HCT116 (cell line): ENCODE results near the gene SPSB4. TPM values are rescaled to one million over a fixed set of nuclear protein-coding genes. Genes with fewer than 3 reads are reported as not detected.

Experiments
- ATAC-seq: fragments of 200-7000 bp; cut with Tn5 transposase; 2 replicates; pipeline ENCODE4 v1.9.1; 2020; ENCODE audit warnings: mild to moderate bottlenecking, moderate library complexity
- BruUV-seq: library from RNA; stranded (reverse); fragments of 400-500 nt; replicated peaks from 2 replicates; lab custom pipeline; 2021; lab: Mats Ljungman, UMichigan
- CTCF ChIA-PET: fragments of 300-600 bp; sonication (Branson Sonifier 250); formaldehyde crosslinking; loops from one replicate; lab custom pipeline; 2021; ENCODE audit warnings: antibody characterized with exemption; lab: Charles Lee
- POLR2A ChIA-PET: fragments of 300-600, 350-600 bp; sonication (Branson Sonifier 250); formaldehyde crosslinking; loops from one replicate; lab custom pipeline; 2021; ENCODE audit warnings: antibody characterized with exemption; lab: Charles Lee
- RAD21 ChIA-PET, 2 experiments: fragments of 300-600 bp; sonication (Branson Sonifier 250); formaldehyde crosslinking; loops; one replicate each; lab custom pipeline; 2023; ENCODE audit warnings: low total read pairs in 2 of 2; ENCODE audit not compliant: uncharacterized antibody in 2 of 2, unreplicated experiment in 2 of 2, low non-redundant PET in 1 of 2; lab: Charles Lee
- DNase-seq: peaks from one replicate; pipeline ENCODE4 v3.0.0-alpha.2; 2010; ENCODE audit warnings: low read depth, low spot score
- H2AFZ ChIP-seq: fragments of 200-600 bp; shearing (Covaris generic), sonication (generic); 2 replicates; pipeline ENCODE4 v1.6.1; 2017; ENCODE audit warnings: low read depth, mixed run types, mixed read lengths, antibody characterized with exemption, low read length; ENCODE audit not compliant: poor library complexity, severe bottlenecking
- H3K27ac ChIP-seq: 2 replicates; pipeline ENCODE4 v1.5.1; 2012; ENCODE audit warnings: low read depth, low read length
- H3K27me3 ChIP-seq: fragments of 200-600 bp; sonication (generic); 2 replicates; pipeline ENCODE4 v1.6.1; 2016; ENCODE audit warnings: mixed run types, low read length, mixed read lengths; ENCODE audit not compliant: insufficient read depth
- H3K36me3 ChIP-seq, 2 experiments: fragments of 200-500 bp in 1 of 2; fragments of 200-600 bp in 1 of 2; sonication (Bioruptor generic) in 1 of 2; sonication (generic) in 1 of 2; 2 replicates each; pipeline versions ENCODE4 v1.5.1 to v1.6.1; 2014 to 2016; ENCODE audit warnings: low read length in 2 of 2, inconsistent platforms in 1 of 2, mixed read lengths in 1 of 2, mixed run types in 1 of 2; ENCODE audit not compliant: insufficient read depth in 2 of 2, control insufficient read depth in 1 of 2
- H3K4me1 ChIP-seq, 2 experiments: fragments of 200-600 bp in 1 of 2; sonication (generic) in 1 of 2; 2 replicates each; pipeline versions ENCODE4 v1.5.1 to v1.6.1; 2012 to 2017; ENCODE audit warnings: low read length in 2 of 2, inconsistent platforms in 1 of 2, mild to moderate bottlenecking in 1 of 2, mixed read lengths in 1 of 2, mixed run types in 1 of 2, moderate library complexity in 1 of 2; ENCODE audit not compliant: insufficient read depth in 2 of 2, control insufficient read depth in 1 of 2
- H3K4me2 ChIP-seq: fragments of 200-600 bp; sonication (generic); 2 replicates; pipeline ENCODE4 v1.6.1; 2017; ENCODE audit warnings: mixed run types, low read length, mixed read lengths
- H3K4me3 ChIP-seq, 2 experiments: fragments of 200-600 bp in 1 of 2; sonication (generic) in 1 of 2; replicated peaks in 1 of 2; 2 replicates each; pipeline ENCODE4 v1.5.1; 2011 to 2016; ENCODE audit warnings: low read length in 2 of 2, control low read depth in 1 of 2, low read depth in 1 of 2, mild to moderate bottlenecking in 1 of 2, mixed read lengths in 1 of 2, mixed run types in 1 of 2
- H3K79me2 ChIP-seq: fragments of 200-600 bp; sonication (generic); 2 replicates; pipeline ENCODE4 v1.6.1; 2017; ENCODE audit warnings: mild to moderate bottlenecking, mixed run types, low read length, moderate library complexity, mixed read lengths; ENCODE audit not compliant: insufficient read depth
- H3K9ac ChIP-seq: fragments of 200-600 bp; sonication (generic); 2 replicates; pipeline ENCODE4 v1.6.1; 2016; ENCODE audit warnings: low read length, mixed read lengths
- H3K9me2 ChIP-seq: fragments of 200-600 bp; sonication (generic), shearing (Covaris generic); 2 replicates; pipeline ENCODE4 v1.6.1; 2017; ENCODE audit warnings: mixed run types, mild to moderate bottlenecking, moderate library complexity; ENCODE audit not compliant: insufficient read depth
- H3K9me3 ChIP-seq, 2 experiments: fragments of 200-500 bp in 1 of 2; fragments of 200-600 bp in 1 of 2; sonication (Bioruptor generic) in 1 of 2; sonication (generic) in 1 of 2; 2 replicates each; pipeline ENCODE4 v1.6.1; 2014 to 2017; ENCODE audit warnings: low read length in 2 of 2, mixed read lengths in 2 of 2, inconsistent platforms in 1 of 2, low read depth in 1 of 2, mild to moderate bottlenecking in 1 of 2, mixed run types in 1 of 2, moderate library complexity in 1 of 2; ENCODE audit not compliant: control insufficient read depth in 1 of 2, insufficient read depth in 1 of 2
- H4K20me1 ChIP-seq: fragments of 200-600 bp; sonication (generic), shearing (Covaris generic); 2 replicates; pipeline ENCODE4 v1.6.1; 2017; ENCODE audit warnings: mixed run types, mild to moderate bottlenecking, moderate library complexity; ENCODE audit not compliant: insufficient read depth
- ATF3 ChIP-seq: IDR thresholded peaks from 2 replicates; pipeline ENCODE4 v1.6.1; 2012
- CBX3 ChIP-seq: IDR thresholded peaks from 2 replicates; pipeline ENCODE4 v1.6.1; 2012; ENCODE audit warnings: low read depth
- CEBPB ChIP-seq: IDR thresholded peaks from 2 replicates; pipeline ENCODE4 v1.6.1; 2012; ENCODE audit warnings: low read depth
- EGR1 ChIP-seq: IDR thresholded peaks from 2 replicates; pipeline ENCODE4 v1.6.1; 2012; ENCODE audit warnings: low read depth
- EZH2 ChIP-seq: fragments of 200-600 bp; sonication (generic); IDR thresholded peaks from 2 replicates; pipeline ENCODE4 v1.6.1; 2017; ENCODE audit warnings: antibody characterized with exemption, mixed run types
- FOSL1 ChIP-seq: IDR thresholded peaks from 2 replicates; pipeline ENCODE4 v1.6.1; 2012; ENCODE audit warnings: low read depth
- POLR2AphosphoS5 ChIP-seq: IDR thresholded peaks from 2 replicates; pipeline ENCODE4 v1.6.1; 2011; ENCODE audit warnings: mild to moderate bottlenecking, low read depth, low read length, moderate library complexity
- REST ChIP-seq: IDR thresholded peaks from 2 replicates; pipeline ENCODE4 v1.6.1; 2012; ENCODE audit warnings: low read depth
- SIN3A ChIP-seq: IDR thresholded peaks from 2 replicates; pipeline ENCODE4 v1.6.1; 2012; ENCODE audit warnings: low read depth
- SRF ChIP-seq: IDR thresholded peaks from 2 replicates; pipeline ENCODE4 v1.6.1; 2012; ENCODE audit warnings: low read depth
- TCF7L2 ChIP-seq: IDR thresholded peaks from 2 replicates; pipeline ENCODE4 v1.7.0; 2011; ENCODE audit warnings: borderline replicate concordance, inconsistent platforms; ENCODE audit not compliant: insufficient read depth, insufficient read length; ENCODE audit errors: extremely low read depth
- intact Hi-C: fragments of 100-400 bp; cut with micrococcal nuclease; formaldehyde crosslinking; loops from 2 replicates; pipeline ENCODE4 v1.10.0; 2022
- total RNA-seq: library from RNA; stranded (reverse); gene quantifications from one replicate; pipeline ENCODE4 v1.2.1, GENCODE V29; 2021; ENCODE audit not compliant: unreplicated experiment
- TF ChIP-seq, protein P1 (sequence below): IDR thresholded peaks from 2 replicates; pipeline ENCODE4 v1.6.1; 2011; ENCODE audit warnings: mild to moderate bottlenecking, low read length, moderate library complexity; ENCODE audit not compliant: insufficient replicate concordance; ENCODE audit errors: extremely low read depth

Gene SPSB4
- total RNA-seq, 1 experiment from 2014 or later: 0.57 TPM

- ATAC-seq (no peak), DNase-seq (no peak)
- Histone ChIP-seq H3K27ac (no peak overlapping the region), H3K79me2 (no peaks in the 10 kb centered on the region), H3K9me3 (no peaks in the 10 kb centered on the region), H3K36me3 (no peaks in the 10 kb centered on the region), H3K9ac (no peak overlapping the region), H3K27me3 (peaks cover 32% of the 10 kb centered on the region), H3K4me2 (no peak overlapping the region), H3K4me3 (no peak overlapping the region), H4K20me1 (no peaks in the 10 kb centered on the region), H3K4me1 (no peaks in the 10 kb centered on the region), H3K9me2 (no peaks in the 10 kb centered on the region), H2AFZ (no peak overlapping the region)
- ChIA-PET CTCF (no interaction called here), POLR2A (no interaction called here), RAD21 (no interaction called here)
- no TSS peak for BruUV-seq
- intact Hi-C loops: no loop called here
- TF ChIP-seq EZH2: no peak
- no peak for TF ChIP-seq FOSL1
- TF ChIP-seq POLR2AphosphoS5: no peak
- no peak for TF ChIP-seq TCF7L2
- TF ChIP-seq SIN3A: no peak
- no peak for TF ChIP-seq ATF3
- TF ChIP-seq CBX3: no peak
- no peak for TF ChIP-seq SRF
- TF ChIP-seq REST: no peak
- TF ChIP-seq EGR1: no peak
- TF ChIP-seq, protein P1, sequence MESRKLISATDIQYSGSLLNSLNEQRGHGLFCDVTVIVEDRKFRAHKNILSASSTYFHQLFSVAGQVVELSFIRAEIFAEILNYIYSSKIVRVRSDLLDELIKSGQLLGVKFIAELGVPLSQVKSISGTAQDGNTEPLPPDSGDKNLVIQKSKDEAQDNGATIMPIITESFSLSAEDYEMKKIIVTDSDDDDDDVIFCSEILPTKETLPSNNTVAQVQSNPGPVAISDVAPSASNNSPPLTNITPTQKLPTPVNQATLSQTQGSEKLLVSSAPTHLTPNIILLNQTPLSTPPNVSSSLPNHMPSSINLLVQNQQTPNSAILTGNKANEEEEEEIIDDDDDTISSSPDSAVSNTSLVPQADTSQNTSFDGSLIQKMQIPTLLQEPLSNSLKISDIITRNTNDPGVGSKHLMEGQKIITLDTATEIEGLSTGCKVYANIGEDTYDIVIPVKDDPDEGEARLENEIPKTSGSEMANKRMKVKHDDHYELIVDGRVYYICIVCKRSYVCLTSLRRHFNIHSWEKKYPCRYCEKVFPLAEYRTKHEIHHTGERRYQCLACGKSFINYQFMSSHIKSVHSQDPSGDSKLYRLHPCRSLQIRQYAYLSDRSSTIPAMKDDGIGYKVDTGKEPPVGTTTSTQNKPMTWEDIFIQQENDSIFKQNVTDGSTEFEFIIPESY: no peak
- no peak for TF ChIP-seq CEBPB
- TF ChIP-seq, all 23 proteins: peak for 0
Measured at GRCh38 chr3:141044695-141045641, 6.2 kb upstream of the SPSB4 start.
